Measurements from ENCODE around the gene CHID1. TPM values are rescaled to one million over a fixed set of nuclear protein-coding genes. Genes with fewer than 3 reads are reported as not detected.

Gene CHID1
- total RNA-seq, 2 donors from 2014 or later: 61.2 to 195 TPM

- ATAC-seq (ENCODE audit: insufficient number of reproducible peaks, low FRiP score, low read depth): no peak
- Histone ChIP-seq H3K27me3 (replicated peaks; ENCODE audit: insufficient read depth) (no peaks in the 10 kb centered on the region), H3K4me3 (peak overlapping the region; percentile 16), H3K36me3 (no peaks in the 10 kb centered on the region), H3K27ac (peak overlapping the region; percentile 33 to 38), H3K4me1 (ENCODE audit: control insufficient read depth in 1 of 2, low read depth in 2 of 2) (peaks cover 19 to 45% of the 10 kb centered on the region in 2 donors), H3K9me3 (no peaks in the 10 kb centered on the region)
- TF ChIP-seq CTCF (IDR thresholded peaks at IDR 0.05): no peak
- no peak for DNase-seq (ENCODE audit: low spot score)
Measured at GRCh38 chr11:933142-933851, 22.7 kb upstream of the CHID1 start.

- H3K9me3 ChIP-seq: no peaks in the 10 kb centered on the region
- ATAC-seq (ENCODE audit: insufficient number of reproducible peaks, low FRiP score, low read depth) (no peak), DNase-seq (ENCODE audit: low spot score) (no peak)
- no peak for TF ChIP-seq CTCF (IDR thresholded peaks at IDR 0.05)
- no peaks in the 10 kb centered on the region for H3K36me3 ChIP-seq
- no peaks in the 10 kb centered on the region for H3K27me3 ChIP-seq (replicated peaks; ENCODE audit: insufficient read depth)
- peak overlapping the region; percentile 12 for H3K4me3 ChIP-seq
- H3K27ac ChIP-seq: peak overlapping the region in 1 of 2 donors; percentile 33
- H3K4me1 ChIP-seq (ENCODE audit: control insufficient read depth in 1 of 2, low read depth in 2 of 2): peaks cover 26 to 52% of the 10 kb centered on the region in 2 donors
Measured at GRCh38 chr11:932435-932834, 21.8 kb upstream of the CHID1 start.

- no peak for TF ChIP-seq CTCF (IDR thresholded peaks at IDR 0.05)
- ATAC-seq (ENCODE audit: insufficient number of reproducible peaks, low FRiP score, low read depth) (no peak), DNase-seq (ENCODE audit: low spot score) (no peak)
- Histone ChIP-seq H3K36me3 (no peaks in the 10 kb centered on the region), H3K4me3 (no peak overlapping the region), H3K9me3 (no peaks in the 10 kb centered on the region), H3K4me1 (ENCODE audit: control insufficient read depth in 1 of 2, low read depth in 2 of 2) (peaks cover 33 to 63% of the 10 kb centered on the region in 2 donors), H3K27ac (no peak overlapping the region), H3K27me3 (replicated peaks; ENCODE audit: insufficient read depth) (no peaks in the 10 kb centered on the region)
Measured at GRCh38 chr11:931385-931784, 20.8 kb upstream of the CHID1 start.

GRCh38 chr11:929405-929804 is 18.8 kb upstream of the CHID1 start:
- Histone ChIP-seq H3K36me3 (no peaks in the 10 kb centered on the region), H3K27ac (no peak overlapping the region), H3K4me1 (ENCODE audit: control insufficient read depth in 1 of 2, low read depth in 2 of 2) (peaks cover 33 to 63% of the 10 kb centered on the region in 2 donors), H3K9me3 (no peaks in the 10 kb centered on the region), H3K4me3 (no peak overlapping the region), H3K27me3 (replicated peaks; ENCODE audit: insufficient read depth) (no peaks in the 10 kb centered on the region)
- no peak for TF ChIP-seq CTCF (IDR thresholded peaks at IDR 0.05)
- ATAC-seq (ENCODE audit: insufficient number of reproducible peaks, low FRiP score, low read depth) (no peak), DNase-seq (ENCODE audit: low spot score) (no peak)

- ATAC-seq (ENCODE audit: insufficient number of reproducible peaks, low FRiP score, low read depth): no peak
- no peak overlapping the region for H3K27ac ChIP-seq
Measured at GRCh38 chr11:928786-929185, 18.2 kb upstream of the CHID1 start.

More at GRCh38 chr11:928786-929185, 18.2 kb upstream of the CHID1 start:
- Histone ChIP-seq H3K4me3 (no peak overlapping the region), H3K36me3 (no peaks in the 10 kb centered on the region), H3K4me1 (ENCODE audit: control insufficient read depth in 1 of 2, low read depth in 2 of 2) (peaks cover 33 to 61% of the 10 kb centered on the region in 2 donors), H3K9me3 (no peaks in the 10 kb centered on the region), H3K27me3 (replicated peaks; ENCODE audit: insufficient read depth) (no peaks in the 10 kb centered on the region)
- TF ChIP-seq CTCF (IDR thresholded peaks at IDR 0.05): no peak
- no peak for DNase-seq (ENCODE audit: low spot score)

All from thoracic aorta (tissue), 2 donors.